ENCODE data around the gene CST9.
"Not testable (repeated sequence)": the region's sequence is repeated elsewhere in the genome, so short reads cannot be mapped to it uniquely, and the experiment has no call there.

Gene CST9

DNA sequence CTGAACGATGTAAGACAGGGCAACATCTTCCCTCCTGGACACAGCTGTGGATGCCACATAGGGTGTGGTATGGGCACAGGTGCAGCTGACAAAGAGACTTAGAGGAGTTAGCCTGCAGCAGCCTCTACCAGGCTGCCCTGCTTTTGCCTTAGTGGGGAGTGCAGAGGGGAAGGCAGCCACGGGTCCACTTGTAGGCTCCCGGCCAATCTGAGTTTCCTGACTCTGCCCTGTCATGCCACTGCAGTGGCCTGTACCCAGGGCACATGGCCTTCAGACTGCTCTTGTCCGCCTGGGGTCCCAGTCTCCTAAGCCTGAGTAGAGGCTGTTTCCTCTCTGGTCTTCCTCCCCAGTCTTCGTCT lies 20.3 kb downstream of the CST9 start:
- DNase-seq (ENCODE audit: low read depth) = no peak
- H3K4me3 ChIP-seq (ENCODE audit: low read length) = no peak overlapping the region
- TF ChIP-seq, protein P1, sequence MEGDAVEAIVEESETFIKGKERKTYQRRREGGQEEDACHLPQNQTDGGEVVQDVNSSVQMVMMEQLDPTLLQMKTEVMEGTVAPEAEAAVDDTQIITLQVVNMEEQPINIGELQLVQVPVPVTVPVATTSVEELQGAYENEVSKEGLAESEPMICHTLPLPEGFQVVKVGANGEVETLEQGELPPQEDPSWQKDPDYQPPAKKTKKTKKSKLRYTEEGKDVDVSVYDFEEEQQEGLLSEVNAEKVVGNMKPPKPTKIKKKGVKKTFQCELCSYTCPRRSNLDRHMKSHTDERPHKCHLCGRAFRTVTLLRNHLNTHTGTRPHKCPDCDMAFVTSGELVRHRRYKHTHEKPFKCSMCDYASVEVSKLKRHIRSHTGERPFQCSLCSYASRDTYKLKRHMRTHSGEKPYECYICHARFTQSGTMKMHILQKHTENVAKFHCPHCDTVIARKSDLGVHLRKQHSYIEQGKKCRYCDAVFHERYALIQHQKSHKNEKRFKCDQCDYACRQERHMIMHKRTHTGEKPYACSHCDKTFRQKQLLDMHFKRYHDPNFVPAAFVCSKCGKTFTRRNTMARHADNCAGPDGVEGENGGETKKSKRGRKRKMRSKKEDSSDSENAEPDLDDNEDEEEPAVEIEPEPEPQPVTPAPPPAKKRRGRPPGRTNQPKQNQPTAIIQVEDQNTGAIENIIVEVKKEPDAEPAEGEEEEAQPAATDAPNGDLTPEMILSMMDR (conservative IDR thresholded peaks at IDR 0.05; ENCODE audit: low read length) = no peak

DNA sequence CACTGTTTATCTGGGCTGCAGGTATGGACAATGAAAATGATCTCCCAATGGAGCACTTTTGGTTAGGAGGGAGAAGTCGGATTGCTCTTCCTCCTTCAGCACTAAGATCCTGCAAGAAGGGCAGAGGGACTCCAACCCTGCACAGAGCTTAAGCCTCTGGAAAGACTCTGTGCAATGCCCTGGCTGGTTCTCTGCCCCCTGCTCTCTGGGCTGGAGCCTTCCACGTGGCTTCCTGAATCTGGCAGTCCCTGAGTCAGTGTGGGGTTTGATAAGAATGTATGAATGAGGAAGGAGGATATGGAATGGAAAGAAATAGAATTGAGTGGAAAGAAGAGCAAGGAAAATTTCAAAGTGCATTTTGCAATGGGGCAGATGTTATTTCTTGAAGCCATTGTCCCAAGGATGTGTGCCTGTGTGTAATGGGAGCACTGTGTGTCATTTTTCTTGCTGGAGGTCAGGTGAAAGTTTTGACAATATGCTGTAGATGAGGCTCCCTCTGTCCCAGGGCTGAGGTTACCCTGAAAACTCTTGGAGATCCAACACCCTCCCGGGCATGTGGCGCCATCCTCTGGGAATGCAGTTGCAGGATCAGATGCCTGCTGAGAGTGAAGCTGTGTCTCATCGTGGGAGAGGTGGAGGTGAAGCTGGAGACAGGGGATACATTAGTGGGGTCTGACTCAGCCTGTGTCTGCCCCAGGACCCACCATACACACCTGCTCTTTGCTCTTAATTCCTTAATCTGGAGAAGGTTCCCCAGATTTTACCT lies 21.1 kb downstream of the CST9 start:
- TF ChIP-seq, protein P1 (conservative IDR thresholded peaks at IDR 0.05; ENCODE audit: low read length) = no peak
- H3K4me3 ChIP-seq (ENCODE audit: low read length) = no peak overlapping the region
- DNase-seq (ENCODE audit: low read depth) = no peak

DNA sequence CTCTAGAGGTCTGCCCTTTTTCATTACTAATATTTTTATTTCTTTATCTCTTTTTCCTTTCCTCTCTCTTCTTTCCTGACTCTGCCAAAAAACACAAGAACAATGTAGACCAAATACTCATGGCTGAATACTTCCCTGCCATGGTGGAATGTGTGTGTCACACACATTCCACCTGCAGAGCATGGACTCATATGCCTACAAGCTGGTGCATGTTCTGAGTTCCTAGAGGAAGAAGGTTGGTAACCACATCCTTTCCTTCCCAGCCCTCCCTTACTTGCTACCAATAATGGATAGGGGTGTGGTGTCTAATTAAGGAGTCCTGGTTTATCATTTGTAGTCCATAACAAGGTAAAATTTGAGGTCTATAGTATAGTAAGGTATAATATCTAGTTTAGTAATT lies 22.2 kb downstream of the CST9 start:
- TF ChIP-seq, protein P1 (conservative IDR thresholded peaks at IDR 0.05; ENCODE audit: low read length) = no peak
- DNase-seq (ENCODE audit: low read depth) = no peak
- H3K4me3 ChIP-seq (ENCODE audit: low read length) = no peak overlapping the region

DNA sequence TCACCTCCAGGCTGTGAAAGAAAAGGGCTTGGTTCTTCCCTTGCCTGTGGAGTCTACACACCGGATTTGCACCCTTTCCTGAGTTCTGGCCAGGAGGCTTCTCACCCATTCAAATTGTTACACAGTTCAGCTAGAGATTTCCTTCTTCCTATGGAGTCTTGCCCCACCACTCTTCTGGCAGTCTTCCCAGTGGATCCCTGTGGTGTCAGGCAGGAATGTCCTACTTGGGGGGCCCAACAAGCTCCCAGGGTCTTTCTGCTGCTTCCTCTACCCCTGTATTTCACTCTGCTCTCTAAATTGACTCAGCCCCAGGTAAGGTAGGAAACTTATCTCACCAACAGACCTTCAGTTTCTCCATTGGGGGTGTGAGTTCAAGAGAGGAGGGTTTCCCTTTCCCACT lies 23.4 kb downstream of the CST9 start:
- TF ChIP-seq, protein P1 (conservative IDR thresholded peaks at IDR 0.05; ENCODE audit: low read length) = no peak
- no peak for DNase-seq (ENCODE audit: low read depth)
- H3K4me3 ChIP-seq (ENCODE audit: low read length) = no peak overlapping the region

DNA sequence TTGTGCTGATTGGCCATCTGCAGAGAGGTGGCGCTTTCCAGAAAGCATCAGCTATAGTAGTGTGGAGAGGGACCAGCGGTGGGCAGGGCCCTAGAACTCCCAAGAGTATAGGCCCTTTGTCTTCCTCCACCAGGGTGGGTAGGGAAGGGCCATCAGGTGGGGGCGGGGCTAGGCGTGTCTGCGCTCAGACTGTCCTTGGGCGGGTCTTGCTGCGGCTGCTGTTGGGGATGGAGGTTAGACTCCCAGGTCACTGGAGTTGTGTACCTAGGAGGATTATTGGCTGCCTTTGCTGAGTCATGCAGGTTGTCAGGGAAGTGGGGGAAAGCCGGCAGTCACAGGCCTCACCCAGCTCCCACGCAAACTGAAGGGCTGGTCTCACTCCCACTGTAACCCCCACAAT lies 23.9 kb downstream of the CST9 start:
- not testable (repeated sequence) for DNase-seq (ENCODE audit: low read depth); H3K4me3 ChIP-seq (ENCODE audit: low read length)

DNA sequence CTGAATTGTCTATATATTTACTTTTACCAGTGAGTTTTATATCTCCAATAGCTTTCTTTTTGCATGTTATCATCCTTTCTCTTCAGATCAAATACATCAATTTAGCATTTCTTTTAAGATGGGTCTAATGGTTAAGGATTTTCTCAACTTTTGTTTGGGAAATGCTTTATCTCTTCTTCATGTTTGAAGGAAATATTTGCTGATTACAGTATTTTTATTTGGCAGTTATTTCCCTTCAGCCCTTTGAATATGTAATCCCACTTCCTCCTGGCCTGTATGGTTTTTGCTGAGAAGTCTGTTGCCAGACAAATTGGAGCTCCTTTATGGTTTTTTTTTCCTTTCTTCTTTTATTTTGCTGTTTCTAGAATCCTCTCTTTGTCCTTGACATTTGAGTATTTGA lies 30.7 kb downstream of the CST9 start:
- TF ChIP-seq, protein P1 (conservative IDR thresholded peaks at IDR 0.05; ENCODE audit: low read length) = no peak
- DNase-seq (ENCODE audit: low read depth) = no peak
- H3K4me3 ChIP-seq (ENCODE audit: low read length) = no peak overlapping the region

DNA sequence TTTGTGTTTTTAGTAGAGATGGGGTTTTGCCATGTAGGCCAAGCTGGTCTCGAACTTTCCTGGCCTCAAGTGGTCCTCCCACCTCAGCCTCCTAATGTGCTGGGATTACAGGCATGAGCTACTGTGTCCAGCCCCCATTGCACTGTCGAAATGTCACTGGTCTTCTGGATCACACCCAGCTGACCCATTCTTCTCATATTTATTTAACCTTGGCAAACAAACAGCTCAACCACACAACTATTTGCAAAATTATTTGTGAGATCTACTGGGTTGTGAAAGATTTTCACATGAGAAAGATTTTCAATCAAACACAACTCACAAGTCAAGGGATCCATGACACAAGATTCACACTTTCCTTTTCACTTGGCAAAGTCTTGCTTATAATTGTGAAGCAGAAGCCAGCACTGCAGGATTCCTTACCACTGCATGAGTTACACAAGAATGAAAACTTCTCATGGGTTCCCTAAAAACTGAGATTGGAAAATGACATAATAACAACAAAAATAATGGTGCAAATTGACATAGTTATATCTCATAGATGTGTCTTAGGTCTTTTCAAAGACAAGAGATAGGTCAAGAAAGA lies 35.4 kb downstream of the CST9 start:
- TF ChIP-seq, protein P1 (conservative IDR thresholded peaks at IDR 0.05; ENCODE audit: low read length) = no peak
- H3K4me3 ChIP-seq (ENCODE audit: low read length) = no peak overlapping the region
- no peak for DNase-seq (ENCODE audit: low read depth)
